Measurements from ENCODE around the gene PI4KA. TPM values are rescaled to one million over a fixed set of nuclear protein-coding genes. Genes with fewer than 3 reads are reported as not detected.
A peak's percentile ranks its signal among the peaks of the same experiment; 100 is the strongest.
"Not testable (repeated sequence)": the region's sequence is repeated elsewhere in the genome, so short reads cannot be mapped to it uniquely, and the experiment has no call there.

PI4KA gene
- total RNA-seq, 3 donors from 2014 or later = 64.1 to 66.6 (median 66.5) TPM

- Mint-ChIP-seq H3K27me3 (ENCODE audit: low read depth) (no peaks in the 10 kb centered on the region), H3K9me3 (no peaks in the 10 kb centered on the region), H3K4me1 (ENCODE audit: low read depth) (peaks cover 56% of the 10 kb centered on the region), H3K4me3 (no peak overlapping the region), H3K36me3 (ENCODE audit: insufficient read depth) (no peaks in the 10 kb centered on the region)
- DNase-seq (no peak), ATAC-seq (no peak)
Measured at GRCh38 chr22:20844055-20845037, 14.3 kb downstream of the PI4KA start.

GRCh38 chr22:20843501-20843900, 15.1 kb downstream of the PI4KA start:
- Mint-ChIP-seq H3K4me3 (no peak overlapping the region), H3K36me3 (ENCODE audit: insufficient read depth) (peaks cover under 1% of the 10 kb centered on the region), H3K27me3 (ENCODE audit: low read depth) (no peaks in the 10 kb centered on the region), H3K4me1 (ENCODE audit: low read depth) (peaks cover 52% of the 10 kb centered on the region), H3K9me3 (no peaks in the 10 kb centered on the region)
- ATAC-seq (no peak), DNase-seq (no peak)

- Mint-ChIP-seq H3K9me3 (no peaks in the 10 kb centered on the region), H3K36me3 (ENCODE audit: insufficient read depth) (peaks cover 3% of the 10 kb centered on the region), H3K27me3 (ENCODE audit: low read depth) (no peaks in the 10 kb centered on the region), H3K4me1 (ENCODE audit: low read depth) (peaks cover 49% of the 10 kb centered on the region), H3K4me3 (no peak overlapping the region)
- ATAC-seq (peak in 1 of 2 donors; percentile 48), DNase-seq (no peak)
Measured at GRCh38 chr22:20840646-20841371, 17.8 kb downstream of the PI4KA start.

GRCh38 chr22:20839837-20840645, 18.6 kb downstream of the PI4KA start:
- Mint-ChIP-seq H3K27me3 (ENCODE audit: low read depth) (no peaks in the 10 kb centered on the region), H3K4me1 (ENCODE audit: low read depth) (peaks cover 49% of the 10 kb centered on the region), H3K9me3 (no peaks in the 10 kb centered on the region), H3K4me3 (no peak overlapping the region), H3K36me3 (ENCODE audit: insufficient read depth) (peaks cover 3% of the 10 kb centered on the region)
- no peak for ATAC-seq
- no peak for DNase-seq

- DNase-seq; H3K9me3 Mint-ChIP-seq; H3K36me3 Mint-ChIP-seq (ENCODE audit: insufficient read depth); H3K27me3 Mint-ChIP-seq (ENCODE audit: low read depth); ATAC-seq; H3K4me3 Mint-ChIP-seq: not testable (repeated sequence)
- peaks cover 43% of the 10 kb centered on the region for H3K4me1 Mint-ChIP-seq (ENCODE audit: low read depth)
Measured at GRCh38 chr22:20839354-20839753, 19.3 kb downstream of the PI4KA start.

GRCh38 chr22:20836987-20837823, 21.4 kb downstream of the PI4KA start:
- DNase-seq (no peak), ATAC-seq (no peak)
- Mint-ChIP-seq H3K4me3 (no peak overlapping the region), H3K27me3 (ENCODE audit: low read depth) (no peaks in the 10 kb centered on the region), H3K9me3 (no peaks in the 10 kb centered on the region), H3K36me3 (ENCODE audit: insufficient read depth) (peaks cover 13% of the 10 kb centered on the region), H3K4me1 (ENCODE audit: low read depth) (peaks cover 29% of the 10 kb centered on the region)

- Mint-ChIP-seq H3K4me3 (no peak overlapping the region), H3K36me3 (ENCODE audit: insufficient read depth) (peaks cover 23% of the 10 kb centered on the region), H3K9me3 (no peaks in the 10 kb centered on the region), H3K27me3 (ENCODE audit: low read depth) (no peaks in the 10 kb centered on the region), H3K4me1 (ENCODE audit: low read depth) (peaks cover 6% of the 10 kb centered on the region)
- no peak for ATAC-seq
- DNase-seq = no peak
Measured at GRCh38 chr22:20834725-20835124, 23.9 kb downstream of the PI4KA start.

GRCh38 chr22:20834206-20834605, 24.4 kb downstream of the PI4KA start:
- Mint-ChIP-seq H3K4me1 (ENCODE audit: low read depth) (peaks cover 6% of the 10 kb centered on the region), H3K27me3 (ENCODE audit: low read depth) (no peaks in the 10 kb centered on the region), H3K9me3 (no peaks in the 10 kb centered on the region), H3K4me3 (no peak overlapping the region), H3K36me3 (ENCODE audit: insufficient read depth) (peaks cover 28% of the 10 kb centered on the region)
- no peak for DNase-seq
- ATAC-seq = no peak

- DNase-seq = no peak
- H3K4me1 Mint-ChIP-seq (ENCODE audit: low read depth) = peaks cover 2% of the 10 kb centered on the region
- H3K36me3 Mint-ChIP-seq (ENCODE audit: insufficient read depth) = peaks cover 31% of the 10 kb centered on the region
- H3K27me3 Mint-ChIP-seq (ENCODE audit: low read depth) = no peaks in the 10 kb centered on the region
- no peak for ATAC-seq
- no peaks in the 10 kb centered on the region for H3K9me3 Mint-ChIP-seq
- H3K4me3 Mint-ChIP-seq = no peak overlapping the region
Measured at GRCh38 chr22:20833225-20833665, 25.4 kb downstream of the PI4KA start.

GRCh38 chr22:20829491-20830134, 29.0 kb downstream of the PI4KA start:
- Mint-ChIP-seq H3K4me3 (no peak overlapping the region), H3K27me3 (ENCODE audit: low read depth) (no peaks in the 10 kb centered on the region), H3K36me3 (ENCODE audit: insufficient read depth) (peaks cover 45% of the 10 kb centered on the region), H3K9me3 (no peaks in the 10 kb centered on the region), H3K4me1 (ENCODE audit: low read depth) (no peaks in the 10 kb centered on the region)
- ATAC-seq (no peak), DNase-seq (no peak)

GRCh38 chr22:20826373-20827152, 32.0 kb downstream of the PI4KA start:
- not testable (repeated sequence) for H3K27me3 Mint-ChIP-seq (ENCODE audit: low read depth)

GRCh38 chr22:20825624-20826023, 33.0 kb downstream of the PI4KA start:
- H3K4me3 Mint-ChIP-seq = no peak overlapping the region
- peaks cover 40% of the 10 kb centered on the region for H3K36me3 Mint-ChIP-seq (ENCODE audit: insufficient read depth)
- no peaks in the 10 kb centered on the region for H3K4me1 Mint-ChIP-seq (ENCODE audit: low read depth)
- H3K9me3 Mint-ChIP-seq = no peaks in the 10 kb centered on the region
- ATAC-seq = no peak
- DNase-seq = no peak
- H3K27me3 Mint-ChIP-seq (ENCODE audit: low read depth) = no peaks in the 10 kb centered on the region

More at GRCh38 chr22:20826373-20827152, 32.0 kb downstream of the PI4KA start:
- H3K4me3 Mint-ChIP-seq; H3K9me3 Mint-ChIP-seq; ATAC-seq; H3K4me1 Mint-ChIP-seq (ENCODE audit: low read depth); DNase-seq: not testable (repeated sequence)
- H3K36me3 Mint-ChIP-seq (ENCODE audit: insufficient read depth) = peaks cover 40% of the 10 kb centered on the region

Data from activated T-cell treated with anti-CD3 and anti-CD28 coated beads, Interleukin-2, amount 50 U/mL, for 4 hours (primary cell).